ENCODE results near the gene TCF4.

DNA sequence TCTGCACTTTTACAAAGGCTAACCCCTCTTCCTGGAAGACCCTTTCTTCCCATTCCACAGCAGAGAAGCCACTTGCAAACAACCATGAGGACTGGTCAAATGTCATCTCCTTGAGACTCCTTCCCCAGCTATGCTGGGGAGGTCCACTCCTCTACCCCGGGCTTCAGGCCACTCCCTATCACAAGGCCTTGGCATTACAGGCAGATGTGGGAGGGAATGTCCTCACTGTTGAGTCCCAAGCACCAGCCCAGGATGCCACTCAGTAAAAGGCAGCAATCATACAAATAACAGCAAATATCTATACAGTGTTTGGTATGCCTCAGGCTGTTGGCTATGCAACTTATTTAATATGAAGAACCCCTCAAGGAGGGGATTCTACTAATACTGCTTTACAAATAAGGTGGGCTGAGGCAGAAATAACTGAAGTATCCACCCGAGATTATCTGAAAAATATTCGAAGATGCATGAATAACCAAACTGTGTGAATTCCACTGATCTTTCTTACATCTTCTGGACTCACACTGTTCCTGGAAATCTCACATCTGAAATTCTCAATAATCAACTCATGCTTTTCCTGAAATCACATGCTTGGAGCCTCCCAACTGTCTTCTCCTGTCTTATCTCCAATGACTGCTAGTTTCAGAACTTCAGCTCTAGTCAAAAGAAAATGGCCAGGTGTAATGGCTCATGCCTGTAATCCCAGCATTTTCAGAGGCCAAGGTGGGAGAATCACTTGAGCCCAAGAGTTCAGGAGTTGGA, 226.3 kb downstream of the TCF4 start:
- no peak for TF ChIP-seq CTCF (conservative IDR thresholded peaks at IDR 0.05; ENCODE audit: low read length)
- no peak for TF ChIP-seq EZH2phosphoT487 (IDR thresholded peaks at IDR 0.05; ENCODE audit: borderline replicate concordance, low read depth, low read length)

Data from OCI-LY7 (cell line).